HEK293 (cell line): Measurements from ENCODE around the gene FGD3.

Source experiments
- CTCF ChIA-PET: fragments of 350-600 bp; formaldehyde crosslinking; extraction: SDS; loops from one replicate; lab custom pipeline; 2021; ENCODE audit warnings: antibody characterized with exemption; lab: Yijun Ruan, JAX
- POLR2A ChIA-PET: fragments of 300-600 bp; formaldehyde crosslinking; extraction: SDS; loops from one replicate; lab custom pipeline; 2020; ENCODE audit warnings: antibody characterized with exemption, inconsistent platforms; lab: Yijun Ruan, JAX
- H3K27ac ChIP-seq: fragments of 200-500 bp; sonication (Bioruptor generic); 2 replicates; pipeline ENCODE4 v1.5.1; 2014; ENCODE audit warnings: low read depth, low read length, control low read depth, inconsistent platforms; ENCODE audit errors: extremely low read depth
- H3K36me3 ChIP-seq, 2 experiments: fragments of 200-500 bp in 1 of 2; sonication (Bioruptor generic) in 1 of 2; 1 replicate in 1 of 2; 2 replicates in 1 of 2; pipeline ENCODE4 v1.5.1; 2014 to 2017; ENCODE audit warnings: inconsistent platforms in 2 of 2, low read length in 2 of 2; ENCODE audit not compliant: control insufficient read depth in 2 of 2, insufficient read depth in 1 of 2
- H3K4me1 ChIP-seq: fragments of 200-500 bp; sonication (Bioruptor generic); 2 replicates; pipeline ENCODE4 v1.5.1; 2014; ENCODE audit warnings: mild to moderate bottlenecking, low read length, inconsistent platforms; ENCODE audit not compliant: control insufficient read depth, insufficient read depth
- H3K4me3 ChIP-seq: 2 replicates; pipeline ENCODE4 v1.5.1; 2011; ENCODE audit warnings: low read depth, mild to moderate bottlenecking, control low read depth, low read length, moderate library complexity
- H3K9me3 ChIP-seq: fragments of 200-500 bp; sonication (Bioruptor generic); 2 replicates; pipeline ENCODE4 v1.5.1; 2014; ENCODE audit warnings: low read depth, low read length, inconsistent platforms; ENCODE audit not compliant: control insufficient read depth, insufficient read depth
- BCL11B ChIP-seq: fragments of 450-650 bp; formaldehyde crosslinking; IDR thresholded peaks from 2 replicates; pipeline ENCODE4 v1.5.1; 2016; ENCODE audit warnings: low read depth, missing biosample characterization, missing genetic modification characterization
- HOXD13 ChIP-seq: sonication (generic); formaldehyde crosslinking; IDR thresholded peaks from 2 replicates; pipeline ENCODE4 v1.8.0; 2022; ENCODE audit warnings: missing genetic modification reagents, borderline replicate concordance
- KLF1 ChIP-seq: fragments of 450-650 bp; formaldehyde crosslinking; IDR thresholded peaks from 2 replicates; pipeline ENCODE4 v1.5.1; 2016; ENCODE audit warnings: missing biosample characterization, missing genetic modification characterization
- ZBTB20 ChIP-seq: fragments of 450-650 bp; formaldehyde crosslinking; IDR thresholded peaks from 2 replicates; pipeline ENCODE4 v1.5.1; 2016; ENCODE audit warnings: missing biosample characterization, missing genetic modification characterization
- ZNF174 ChIP-seq: fragments of 450-650 bp; formaldehyde crosslinking; IDR thresholded peaks from 2 replicates; pipeline ENCODE4 v1.5.0; 2017; ENCODE audit warnings: missing biosample characterization, mild to moderate bottlenecking, missing genetic modification characterization
- ZNF366 ChIP-seq: fragments of 450-650 bp; formaldehyde crosslinking; conservative IDR thresholded peaks from 2 replicates; pipeline ENCODE4 v1.5.1; 2016; ENCODE audit warnings: missing biosample characterization, missing genetic modification characterization
- ZNF423 ChIP-seq: fragments of 450-650 bp; formaldehyde crosslinking; IDR thresholded peaks from 2 replicates; pipeline ENCODE4 v1.5.1; 2016; ENCODE audit warnings: missing biosample characterization, missing genetic modification characterization
- ZNF510 ChIP-seq: fragments of 450-650 bp; formaldehyde crosslinking; IDR thresholded peaks from 2 replicates; pipeline ENCODE4 v1.5.1; 2018; ENCODE audit warnings: mild to moderate bottlenecking, missing genetic modification characterization, missing biosample characterization; ENCODE audit not compliant: insufficient replicate concordance
- ZNF548 ChIP-seq: fragments of 450-650 bp; formaldehyde crosslinking; IDR thresholded peaks from 2 replicates; pipeline ENCODE4 v1.5.1; 2016; ENCODE audit warnings: missing biosample characterization, missing genetic modification characterization
- ZNF558 ChIP-seq: fragments of 450-650 bp; formaldehyde crosslinking; IDR thresholded peaks from 2 replicates; pipeline ENCODE4 v1.5.1; 2016; ENCODE audit warnings: missing biosample characterization, missing genetic modification characterization
- ZNF621 ChIP-seq: fragments of 450-650 bp; formaldehyde crosslinking; IDR thresholded peaks from 2 replicates; pipeline ENCODE4 v1.5.1; 2017; ENCODE audit warnings: missing biosample characterization, missing genetic modification characterization
- ZNF664 ChIP-seq: fragments of 450-650 bp; formaldehyde crosslinking; IDR thresholded peaks from 2 replicates; pipeline ENCODE4 v1.5.1; 2016; ENCODE audit warnings: missing biosample characterization, missing genetic modification characterization
- ZNF677 ChIP-seq: fragments of 450-650 bp; IDR thresholded peaks from 2 replicates; pipeline ENCODE4 v1.5.0; 2018; ENCODE audit warnings: missing biosample characterization, mild to moderate bottlenecking, missing genetic modification characterization, moderate library complexity
- ZXDB ChIP-seq: fragments of 450-650 bp; formaldehyde crosslinking; IDR thresholded peaks from 2 replicates; pipeline ENCODE4 v1.5.1; 2016; ENCODE audit warnings: missing biosample characterization, missing genetic modification characterization
- TF ChIP-seq, protein P1 (sequence below): fragments of 450-650 bp; formaldehyde crosslinking; IDR thresholded peaks from 2 replicates; pipeline ENCODE4 v1.5.1; 2016; ENCODE audit warnings: missing biosample characterization, missing genetic modification characterization
- TF ChIP-seq, protein P2 (sequence below): fragments of 450-650 bp; formaldehyde crosslinking; IDR thresholded peaks from 2 replicates; pipeline ENCODE4 v1.5.1; 2016; ENCODE audit warnings: missing biosample characterization, missing genetic modification characterization
- TF ChIP-seq, protein P3 (sequence below): fragments of 450-650 bp; formaldehyde crosslinking; IDR thresholded peaks from 2 replicates; pipeline ENCODE4 v1.5.1; 2016; ENCODE audit warnings: missing biosample characterization, missing genetic modification characterization, borderline replicate concordance
- TF ChIP-seq, protein P4 (sequence below): fragments of 450-650 bp; formaldehyde crosslinking; optimal IDR thresholded peaks from 2 replicates; pipeline ENCODE3; 2016; ENCODE audit warnings: missing biosample characterization, mild to moderate bottlenecking, missing genetic modification characterization
- TF ChIP-seq, protein P5 (sequence below): fragments of 450-650 bp; formaldehyde crosslinking; IDR thresholded peaks from 2 replicates; pipeline ENCODE4 v1.5.1; 2016; ENCODE audit warnings: missing biosample characterization, missing genetic modification characterization
- TF ChIP-seq, protein P6 (sequence below): fragments of 450-650 bp; formaldehyde crosslinking; IDR thresholded peaks from 2 replicates; pipeline ENCODE4 v1.5.1; 2016; ENCODE audit warnings: missing biosample characterization, missing genetic modification characterization, low read depth

The FGD3 gene

DNA sequence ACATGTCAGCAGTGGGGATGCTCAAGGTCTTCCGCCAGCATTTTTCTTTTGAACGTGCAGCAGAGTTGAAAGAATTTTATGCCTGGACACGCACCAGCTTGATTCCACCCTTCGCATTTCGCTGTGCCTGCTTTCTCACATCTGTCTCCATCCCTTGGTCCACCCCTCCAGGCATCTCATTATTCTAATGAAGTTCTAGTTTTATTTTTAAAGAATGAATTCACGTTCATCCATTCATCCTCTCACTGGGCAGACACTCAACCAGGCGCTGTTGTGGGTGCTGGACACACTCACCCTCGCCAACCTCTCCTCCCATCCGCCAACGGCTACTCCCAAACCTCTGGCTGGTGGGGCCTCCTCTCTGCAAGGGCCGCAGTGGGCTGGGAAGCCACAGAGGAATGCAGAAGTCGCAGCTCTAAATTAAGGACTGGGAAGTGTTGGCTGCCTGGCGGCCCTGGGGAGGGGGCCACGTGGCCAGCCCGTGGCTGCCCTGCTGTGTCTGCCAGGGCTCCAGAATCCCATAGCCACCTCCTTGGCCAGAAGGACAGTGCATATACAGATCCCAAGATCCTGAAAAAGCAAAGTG lies 117.9 kb downstream of the FGD3 start (continued):
- no peak for TF ChIP-seq ZNF423 (tag by site-specific recombination)
- TF ChIP-seq, protein P1, sequence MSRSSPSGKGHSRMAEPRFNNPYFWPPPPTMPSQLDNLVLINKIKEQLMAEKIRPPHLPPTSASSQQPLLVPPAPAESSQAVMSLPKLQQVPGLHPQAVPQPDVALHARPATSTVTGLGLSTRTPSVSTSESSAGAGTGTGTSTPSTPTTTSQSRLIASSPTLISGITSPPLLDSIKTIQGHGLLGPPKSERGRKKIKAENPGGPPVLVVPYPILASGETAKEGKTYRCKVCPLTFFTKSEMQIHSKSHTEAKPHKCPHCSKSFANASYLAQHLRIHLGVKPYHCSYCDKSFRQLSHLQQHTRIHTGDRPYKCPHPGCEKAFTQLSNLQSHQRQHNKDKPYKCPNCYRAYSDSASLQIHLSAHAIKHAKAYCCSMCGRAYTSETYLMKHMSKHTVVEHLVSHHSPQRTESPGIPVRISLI: no peak
- TF ChIP-seq, protein P2, sequence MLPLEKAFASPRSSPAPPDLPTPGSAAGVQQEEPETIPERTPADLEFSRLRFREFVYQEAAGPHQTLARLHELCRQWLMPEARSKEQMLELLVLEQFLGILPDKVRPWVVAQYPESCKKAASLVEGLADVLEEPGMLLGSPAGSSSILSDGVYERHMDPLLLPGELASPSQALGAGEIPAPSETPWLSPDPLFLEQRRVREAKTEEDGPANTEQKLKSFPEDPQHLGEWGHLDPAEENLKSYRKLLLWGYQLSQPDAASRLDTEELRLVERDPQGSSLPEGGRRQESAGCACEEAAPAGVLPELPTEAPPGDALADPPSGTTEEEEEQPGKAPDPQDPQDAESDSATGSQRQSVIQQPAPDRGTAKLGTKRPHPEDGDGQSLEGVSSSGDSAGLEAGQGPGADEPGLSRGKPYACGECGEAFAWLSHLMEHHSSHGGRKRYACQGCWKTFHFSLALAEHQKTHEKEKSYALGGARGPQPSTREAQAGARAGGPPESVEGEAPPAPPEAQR (tag by site-specific recombination): no peak
- TF ChIP-seq ZNF548 (tag by site-specific recombination): no peak
- no peak for TF ChIP-seq ZNF664 (tag by site-specific recombination)
- TF ChIP-seq, protein P3, sequence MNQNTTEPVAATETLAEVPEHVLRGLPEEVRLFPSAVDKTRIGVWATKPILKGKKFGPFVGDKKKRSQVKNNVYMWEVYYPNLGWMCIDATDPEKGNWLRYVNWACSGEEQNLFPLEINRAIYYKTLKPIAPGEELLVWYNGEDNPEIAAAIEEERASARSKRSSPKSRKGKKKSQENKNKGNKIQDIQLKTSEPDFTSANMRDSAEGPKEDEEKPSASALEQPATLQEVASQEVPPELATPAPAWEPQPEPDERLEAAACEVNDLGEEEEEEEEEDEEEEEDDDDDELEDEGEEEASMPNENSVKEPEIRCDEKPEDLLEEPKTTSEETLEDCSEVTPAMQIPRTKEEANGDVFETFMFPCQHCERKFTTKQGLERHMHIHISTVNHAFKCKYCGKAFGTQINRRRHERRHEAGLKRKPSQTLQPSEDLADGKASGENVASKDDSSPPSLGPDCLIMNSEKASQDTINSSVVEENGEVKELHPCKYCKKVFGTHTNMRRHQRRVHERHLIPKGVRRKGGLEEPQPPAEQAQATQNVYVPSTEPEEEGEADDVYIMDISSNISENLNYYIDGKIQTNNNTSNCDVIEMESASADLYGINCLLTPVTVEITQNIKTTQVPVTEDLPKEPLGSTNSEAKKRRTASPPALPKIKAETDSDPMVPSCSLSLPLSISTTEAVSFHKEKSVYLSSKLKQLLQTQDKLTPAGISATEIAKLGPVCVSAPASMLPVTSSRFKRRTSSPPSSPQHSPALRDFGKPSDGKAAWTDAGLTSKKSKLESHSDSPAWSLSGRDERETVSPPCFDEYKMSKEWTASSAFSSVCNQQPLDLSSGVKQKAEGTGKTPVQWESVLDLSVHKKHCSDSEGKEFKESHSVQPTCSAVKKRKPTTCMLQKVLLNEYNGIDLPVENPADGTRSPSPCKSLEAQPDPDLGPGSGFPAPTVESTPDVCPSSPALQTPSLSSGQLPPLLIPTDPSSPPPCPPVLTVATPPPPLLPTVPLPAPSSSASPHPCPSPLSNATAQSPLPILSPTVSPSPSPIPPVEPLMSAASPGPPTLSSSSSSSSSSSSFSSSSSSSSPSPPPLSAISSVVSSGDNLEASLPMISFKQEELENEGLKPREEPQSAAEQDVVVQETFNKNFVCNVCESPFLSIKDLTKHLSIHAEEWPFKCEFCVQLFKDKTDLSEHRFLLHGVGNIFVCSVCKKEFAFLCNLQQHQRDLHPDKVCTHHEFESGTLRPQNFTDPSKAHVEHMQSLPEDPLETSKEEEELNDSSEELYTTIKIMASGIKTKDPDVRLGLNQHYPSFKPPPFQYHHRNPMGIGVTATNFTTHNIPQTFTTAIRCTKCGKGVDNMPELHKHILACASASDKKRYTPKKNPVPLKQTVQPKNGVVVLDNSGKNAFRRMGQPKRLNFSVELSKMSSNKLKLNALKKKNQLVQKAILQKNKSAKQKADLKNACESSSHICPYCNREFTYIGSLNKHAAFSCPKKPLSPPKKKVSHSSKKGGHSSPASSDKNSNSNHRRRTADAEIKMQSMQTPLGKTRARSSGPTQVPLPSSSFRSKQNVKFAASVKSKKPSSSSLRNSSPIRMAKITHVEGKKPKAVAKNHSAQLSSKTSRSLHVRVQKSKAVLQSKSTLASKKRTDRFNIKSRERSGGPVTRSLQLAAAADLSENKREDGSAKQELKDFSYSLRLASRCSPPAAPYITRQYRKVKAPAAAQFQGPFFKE (tag by site-specific recombination): no peak

DNA sequence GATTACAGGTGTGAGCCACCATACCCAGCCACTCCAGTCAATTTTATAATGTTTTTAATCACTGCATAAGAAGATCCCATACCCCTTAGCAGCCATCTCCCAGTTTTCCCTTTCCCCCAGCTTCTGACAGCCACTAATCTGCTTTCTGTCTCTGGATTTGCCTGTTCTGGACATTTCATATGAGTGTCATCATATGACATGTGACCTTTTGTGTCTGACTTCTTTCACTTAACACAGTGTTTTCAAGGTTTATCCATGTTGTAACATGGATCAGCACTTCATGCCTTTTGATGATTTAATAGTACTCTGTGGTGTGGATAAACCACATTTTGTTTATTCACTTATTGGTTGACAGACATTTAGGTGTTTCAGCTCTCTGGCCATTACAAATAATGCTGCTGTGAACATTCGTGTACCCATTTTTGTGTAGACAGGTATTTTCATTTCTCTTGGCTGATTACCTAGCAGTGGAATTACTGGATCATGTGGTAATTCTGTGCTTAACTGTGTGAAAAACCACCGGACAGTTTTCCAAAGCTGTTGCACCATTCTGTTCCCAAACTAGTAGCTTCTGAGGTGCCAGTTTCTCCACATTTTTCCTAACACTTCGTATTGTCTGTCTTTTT lies 119.8 kb downstream of the FGD3 start:
- Histone ChIP-seq H3K4me1 (no peaks in the 10 kb centered on the region), H3K4me3 (no peak overlapping the region), H3K27ac (no peak overlapping the region), H3K36me3 (no peaks in the 10 kb centered on the region)
- ChIA-PET CTCF (interaction anchor here (0.6 to 1.4 kb wide), 2 partner anchors 38 to 87 kb away, joined by 3 to 6 read pairs; no protein-coding TSS in a partner anchor), POLR2A (no interaction called here)
- TF ChIP-seq, protein P4, sequence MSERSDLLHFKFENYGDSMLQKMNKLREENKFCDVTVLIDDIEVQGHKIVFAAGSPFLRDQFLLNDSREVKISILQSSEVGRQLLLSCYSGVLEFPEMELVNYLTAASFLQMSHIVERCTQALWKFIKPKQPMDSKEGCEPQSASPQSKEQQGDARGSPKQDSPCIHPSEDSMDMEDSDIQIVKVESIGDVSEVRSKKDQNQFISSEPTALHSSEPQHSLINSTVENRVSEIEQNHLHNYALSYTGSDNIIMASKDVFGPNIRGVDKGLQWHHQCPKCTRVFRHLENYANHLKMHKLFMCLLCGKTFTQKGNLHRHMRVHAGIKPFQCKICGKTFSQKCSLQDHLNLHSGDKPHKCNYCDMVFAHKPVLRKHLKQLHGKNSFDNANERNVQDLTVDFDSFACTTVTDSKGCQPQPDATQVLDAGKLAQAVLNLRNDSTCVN (tag by site-specific recombination): no peak
- TF ChIP-seq, protein P5, sequence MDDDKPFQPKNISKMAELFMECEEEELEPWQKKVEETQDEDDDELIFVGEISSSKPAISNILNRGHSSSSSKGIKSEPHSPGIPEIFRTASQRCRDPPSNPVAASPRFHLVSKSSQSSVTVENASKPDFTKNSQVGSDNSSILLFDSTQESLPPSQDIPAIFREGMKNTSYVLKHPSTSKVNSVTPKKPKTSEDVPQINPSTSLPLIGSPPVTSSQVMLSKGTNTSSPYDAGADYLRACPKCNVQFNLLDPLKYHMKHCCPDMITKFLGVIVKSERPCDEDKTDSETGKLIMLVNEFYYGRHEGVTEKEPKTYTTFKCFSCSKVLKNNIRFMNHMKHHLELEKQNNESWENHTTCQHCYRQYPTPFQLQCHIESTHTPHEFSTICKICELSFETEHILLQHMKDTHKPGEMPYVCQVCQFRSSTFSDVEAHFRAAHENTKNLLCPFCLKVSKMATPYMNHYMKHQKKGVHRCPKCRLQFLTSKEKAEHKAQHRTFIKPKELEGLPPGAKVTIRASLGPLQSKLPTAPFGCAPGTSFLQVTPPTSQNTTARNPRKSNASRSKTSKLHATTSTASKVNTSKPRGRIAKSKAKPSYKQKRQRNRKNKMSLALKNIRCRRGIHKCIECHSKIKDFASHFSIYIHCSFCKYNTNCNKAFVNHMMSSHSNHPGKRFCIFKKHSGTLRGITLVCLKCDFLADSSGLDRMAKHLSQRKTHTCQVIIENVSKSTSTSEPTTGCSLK (tag by site-specific recombination): no peak
- no peak for TF ChIP-seq KLF1 (tag by site-specific recombination)
- no peak for TF ChIP-seq ZBTB20 (tag by site-specific recombination)
- TF ChIP-seq ZNF621 (tag by site-specific recombination): no peak
- TF ChIP-seq, protein P6, sequence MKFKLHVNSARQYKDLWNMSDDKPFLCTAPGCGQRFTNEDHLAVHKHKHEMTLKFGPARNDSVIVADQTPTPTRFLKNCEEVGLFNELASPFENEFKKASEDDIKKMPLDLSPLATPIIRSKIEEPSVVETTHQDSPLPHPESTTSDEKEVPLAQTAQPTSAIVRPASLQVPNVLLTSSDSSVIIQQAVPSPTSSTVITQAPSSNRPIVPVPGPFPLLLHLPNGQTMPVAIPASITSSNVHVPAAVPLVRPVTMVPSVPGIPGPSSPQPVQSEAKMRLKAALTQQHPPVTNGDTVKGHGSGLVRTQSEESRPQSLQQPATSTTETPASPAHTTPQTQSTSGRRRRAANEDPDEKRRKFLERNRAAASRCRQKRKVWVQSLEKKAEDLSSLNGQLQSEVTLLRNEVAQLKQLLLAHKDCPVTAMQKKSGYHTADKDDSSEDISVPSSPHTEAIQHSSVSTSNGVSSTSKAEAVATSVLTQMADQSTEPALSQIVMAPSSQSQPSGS (tag by site-specific recombination): no peak
- no peak for TF ChIP-seq ZNF174 (tag by site-specific recombination)
- TF ChIP-seq ZNF558 (tag by site-specific recombination): no peak
- no peak for TF ChIP-seq ZNF677 (tag by site-specific recombination)
- no peak for TF ChIP-seq ZXDB (tag by site-specific recombination)
- no peak for TF ChIP-seq ZNF366 (tag by site-specific recombination)
- no peak for TF ChIP-seq BCL11B
- no peak for TF ChIP-seq HOXD13 (CRISPR knock-in tag)
- no peak for TF ChIP-seq ZNF510 (tag by site-specific recombination)
- TF ChIP-seq, all 188 proteins: peak for 0
- H3K9me3 ChIP-seq: no peaks in the 10 kb centered on the region
